B cell (primary cell): Measurements from ENCODE around the gene WASL. TPM values are rescaled to one million over a fixed set of nuclear protein-coding genes. Genes with fewer than 3 reads are reported as not detected.

Experiments used
- ATAC-seq: fragments of 200-7000 bp; cut with Tn5 transposase; one replicate; pipeline ENCODE4 v1.10.0; 2021; ENCODE audit warnings: low read depth, mild to moderate bottlenecking, moderate number of reproducible peaks, moderate library complexity
- CTCF ChIA-PET: fragments of 350-600 bp; sonication (Branson Sonifier 250); formaldehyde crosslinking; loops from one replicate; lab custom pipeline; 2021; ENCODE audit warnings: antibody characterized with exemption, inconsistent platforms; lab: Charles Lee
- POLR2A ChIA-PET: fragments of 350-600 bp; sonication (Branson Sonifier 250); formaldehyde crosslinking; loops from one replicate; lab custom pipeline; 2021; ENCODE audit warnings: antibody characterized with exemption; lab: Charles Lee
- DNase-seq: peaks from one replicate; pipeline ENCODE4 v3.0.0; 2013
- H2AFZ ChIP-seq: 2 replicates; pipeline ENCODE4 v1.6.1; 2012; ENCODE audit warnings: mild to moderate bottlenecking, low read depth, low read length; ENCODE audit not compliant: insufficient read depth, poor library complexity, severe bottlenecking
- H3K27ac ChIP-seq, 2 donors: 1 replicate in 1 of 2; 2 replicates in 1 of 2; pipeline ENCODE4 v1.5.1; 2012 to 2013; ENCODE audit warnings: low read length in 2 of 2, mild to moderate bottlenecking in 2 of 2, moderate library complexity in 1 of 2
- H3K27me3 ChIP-seq, 4 experiments: fragments of 200-600 bp in 1 of 4; sonication (generic) in 1 of 4; replicated peaks in 1 of 4; 1 replicate in 2 of 4; 2 replicates in 2 of 4; pipeline versions ENCODE4 v1.6.1 to v1.7.0; 2013 to 2016; ENCODE audit warnings: low read length in 3 of 4, mild to moderate bottlenecking in 2 of 4, mixed read lengths in 1 of 4, moderate library complexity in 1 of 4; ENCODE audit not compliant: insufficient read depth in 4 of 4, control insufficient read depth in 3 of 4; ENCODE audit errors: control extremely low read depth in 1 of 4
- H3K36me3 ChIP-seq, 2 experiments: replicated peaks in 1 of 2; 1 replicate in 1 of 2; 2 replicates in 1 of 2; pipeline versions ENCODE4 v1.6.1 to v1.7.1; 2013; ENCODE audit warnings: low read length in 1 of 2; ENCODE audit not compliant: insufficient read depth in 2 of 2, control insufficient read depth in 1 of 2; ENCODE audit errors: control extremely low read depth in 1 of 2, extremely low read depth in 1 of 2
- H3K4me1 ChIP-seq, 2 donors: fragments of 200-600 bp in 1 of 2; sonication (generic) in 1 of 2; 1 replicate in 1 of 2; 2 replicates in 1 of 2; pipeline versions ENCODE4 v1.5.1 to v1.6.1; 2013 to 2017; ENCODE audit warnings: low read length in 2 of 2; ENCODE audit not compliant: control insufficient read depth in 2 of 2, insufficient read depth in 2 of 2
- H3K4me2 ChIP-seq: replicated peaks from 2 replicates; pipeline ENCODE3; 2012; ENCODE audit warnings: mild to moderate bottlenecking, low read depth, low read length; ENCODE audit not compliant: poor library complexity, severe bottlenecking
- H3K4me3 ChIP-seq, 5 experiments: fragments of 200-600 bp in 1 of 5; sonication (generic) in 1 of 5; 1 replicate in 3 of 5; 2 replicates in 2 of 5; pipeline versions ENCODE4 v1.5.1 to v1.7.0; 2011 to 2016; ENCODE audit warnings: low read length in 4 of 5, mild to moderate bottlenecking in 4 of 5, low read depth in 2 of 5, control low read depth in 1 of 5, moderate library complexity in 1 of 5; ENCODE audit not compliant: insufficient read depth in 1 of 5; ENCODE audit errors: control extremely low read depth in 1 of 5, extremely low read depth in 1 of 5
- H3K79me2 ChIP-seq: fragments of 200-600 bp; sonication (generic); one replicate; pipeline ENCODE4 v1.6.0; 2016; ENCODE audit warnings: low read length; ENCODE audit not compliant: control insufficient read depth, insufficient read depth
- H3K9ac ChIP-seq: fragments of 200-600 bp; sonication (generic); 2 replicates; pipeline ENCODE4 v1.6.1; 2017; ENCODE audit warnings: mild to moderate bottlenecking, low read length, moderate library complexity
- H3K9me3 ChIP-seq, 3 donors: one replicate each; pipeline versions ENCODE4 v1.6.1 to v1.7.1; 2013; ENCODE audit warnings: low read length in 2 of 3; ENCODE audit not compliant: control insufficient read depth in 2 of 3, insufficient read depth in 1 of 3; ENCODE audit errors: control extremely low read depth in 1 of 3
- H4K20me1 ChIP-seq: 2 replicates; pipeline ENCODE4 v1.6.0; 2012; ENCODE audit warnings: mild to moderate bottlenecking, low read length; ENCODE audit not compliant: insufficient read depth, control insufficient read depth, poor library complexity, severe bottlenecking
- H3K27ac Mint-ChIP-seq: one replicate; pipeline ENCODE4 v1.8.0; 2021; ENCODE audit warnings: mixed read lengths
- H3K27me3 Mint-ChIP-seq: one replicate; pipeline ENCODE4 v1.8.0; 2021; ENCODE audit warnings: mixed read lengths
- H3K4me1 Mint-ChIP-seq: one replicate; pipeline ENCODE4 v1.8.0; 2021; ENCODE audit warnings: mixed read lengths
- H3K4me3 Mint-ChIP-seq: one replicate; pipeline ENCODE4 v1.8.0; 2021; ENCODE audit warnings: mixed read lengths
- H3K9me3 Mint-ChIP-seq: one replicate; pipeline ENCODE4 v1.8.0; 2022; ENCODE audit warnings: mixed read lengths; ENCODE audit not compliant: insufficient read depth
- CTCF ChIP-seq: fragments of 200-600 bp; IDR thresholded peaks from one replicate; pipeline ENCODE4 v1.8.0; 2022; ENCODE audit warnings: antibody characterized with exemption, mild to moderate bottlenecking
- EZH2 ChIP-seq: IDR thresholded peaks from 2 replicates; pipeline ENCODE4 v1.6.1; 2012; ENCODE audit warnings: borderline replicate concordance, low read depth, mild to moderate bottlenecking, moderate library complexity, low read length; ENCODE audit not compliant: insufficient read depth, poor library complexity, severe bottlenecking
- WGBS: methylation state at CpG from one replicate; pipeline ENCODE4 v1.1.5; 2013; ENCODE audit warnings: missing lambda C conversion rate; ENCODE audit not compliant: insufficient coverage; 5-methylcytosine and 5-hydroxymethylcytosine counted together
- intact Hi-C: fragments of 100-400 bp; cut with micrococcal nuclease; formaldehyde crosslinking; loops from one replicate; pipeline ENCODE4 v1.10.0; 2022
- polyA plus RNA-seq: library from polyadenylated mRNA; depleted of rRNA; stranded (reverse); fragments of >200 nt; gene quantifications from 2 replicates; pipeline ENCODE4 v1.2.3, GENCODE V29; 2012
- total RNA-seq, 2 donors: library from RNA; stranded (reverse); fragments of 120-200 nt in 1 of 2; gene quantifications; 1 replicate in 1 of 2; 2 replicates in 1 of 2; pipeline versions ENCODE4 v1.2.3 to v1.2.4, GENCODE V29; 2013 to 2022

WASL gene
- total and polyA plus RNA-seq, 2 donors (not counting 1 experiment from before 2014, with no cell fraction given), result 1.8 to 10.4 TPM

GRCh38 chr7:123719197-123719721, 29.5 kb downstream of the WASL start:
- H3K4me1 Mint-ChIP-seq, result peaks cover 30% of the 10 kb centered on the region
- Histone ChIP-seq H3K27ac (no peak overlapping the region), H3K27me3 (no peaks in the 10 kb centered on the region), H3K4me2 (no peak overlapping the region), H3K9ac (no peak overlapping the region), H4K20me1 (peaks cover 42% of the 10 kb centered on the region), H3K4me1 (peaks cover 0 to 11% of the 10 kb centered on the region in 2 donors), H3K4me3 (no peak overlapping the region), H3K36me3 (no peaks in the 10 kb centered on the region), H3K79me2 (peaks cover 60% of the 10 kb centered on the region), H2AFZ (no peak overlapping the region), H3K9me3 (peaks cover 0 to 4% (median 0%) of the 10 kb centered on the region in 3 donors)
- TF ChIP-seq EZH2 (no peak), CTCF (no peak)
- ATAC-seq, result no peak
- DNase-seq, result no peak
- intact Hi-C loops, result no loop called here
- ChIA-PET CTCF (interaction anchor here (1.2 kb wide), 1 partner anchor 15 kb away, joined by 3 read pairs; no protein-coding TSS in a partner anchor), POLR2A (no interaction called here)
- no peaks in the 10 kb centered on the region for H3K27me3 Mint-ChIP-seq
- H3K4me3 Mint-ChIP-seq, result no peak overlapping the region
- no peak overlapping the region for H3K27ac Mint-ChIP-seq
- 100% methylated on average over 1 of the region's 2 CpGs for WGBS
- H3K9me3 Mint-ChIP-seq, result no peaks in the 10 kb centered on the region

GRCh38 chr7:123718773-123719172, 30.0 kb downstream of the WASL start:
- no peaks in the 10 kb centered on the region for H3K27me3 Mint-ChIP-seq
- Histone ChIP-seq H3K9me3 (peaks cover 0 to 4% (median 0%) of the 10 kb centered on the region in 3 donors), H3K4me3 (no peak overlapping the region), H3K79me2 (peaks cover 55% of the 10 kb centered on the region), H3K36me3 (no peaks in the 10 kb centered on the region), H3K4me2 (no peak overlapping the region), H3K27me3 (no peaks in the 10 kb centered on the region), H3K4me1 (peaks cover 0 to 9% of the 10 kb centered on the region in 2 donors), H2AFZ (no peak overlapping the region), H3K9ac (no peak overlapping the region), H3K27ac (no peak overlapping the region), H4K20me1 (peaks cover 40% of the 10 kb centered on the region)
- ATAC-seq, result no peak
- H3K4me1 Mint-ChIP-seq, result peaks cover 27% of the 10 kb centered on the region
- intact Hi-C loops, result no loop called here
- no peak for TF ChIP-seq CTCF
- TF ChIP-seq EZH2, result no peak
- no CpG with 5 or more reads among the region's 4 CpGs for WGBS
- ChIA-PET CTCF (interaction anchor here (1.2 kb wide), 1 partner anchor 15 kb away, joined by 3 read pairs; no protein-coding TSS in a partner anchor), POLR2A (no interaction called here)
- no peak overlapping the region for H3K27ac Mint-ChIP-seq
- DNase-seq, result no peak
- H3K9me3 Mint-ChIP-seq, result no peaks in the 10 kb centered on the region
- no peak overlapping the region for H3K4me3 Mint-ChIP-seq
